ENCODE measurements around the gene CRB1. TPM values are rescaled to one million over a fixed set of nuclear protein-coding genes. Genes with fewer than 3 reads are reported as not detected.
"Not testable (repeated sequence)": the region's sequence is repeated elsewhere in the genome, so short reads cannot be mapped to it uniquely, and the experiment has no call there.

CRB1 gene
- total RNA-seq, 1 donor from 2014 or later: 0.70 TPM

DNA sequence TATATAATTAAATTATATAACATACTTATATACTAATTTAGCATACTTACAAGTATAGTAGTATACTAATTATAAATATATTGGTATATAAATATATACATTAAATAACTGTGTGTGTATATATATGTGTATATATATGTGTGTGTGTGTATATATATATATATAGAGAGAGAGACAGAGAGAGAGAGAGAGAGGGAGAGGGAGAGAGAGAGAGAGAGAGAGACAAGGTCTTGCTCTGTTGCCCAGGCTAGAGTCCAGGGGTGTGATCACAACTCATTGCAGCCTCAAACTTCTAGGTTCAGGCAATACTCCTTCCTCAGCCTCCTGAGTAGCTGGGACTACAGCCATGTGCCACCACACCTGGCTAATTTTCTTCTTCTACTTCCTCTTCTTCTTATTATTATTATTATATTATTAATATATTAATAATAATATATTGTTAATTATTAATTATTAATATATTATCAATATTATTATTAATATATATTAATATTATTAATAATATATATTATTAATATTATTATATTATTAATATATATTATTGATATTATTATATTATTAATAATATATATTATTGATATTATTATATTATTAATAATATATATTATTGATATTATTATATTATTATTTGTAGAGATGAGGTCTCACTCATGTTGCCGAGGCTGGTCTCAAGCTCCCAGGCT is 185.5 kb downstream of the CRB1 start:
- no peak for DNase-seq (ENCODE audit: low read depth)

DNA sequence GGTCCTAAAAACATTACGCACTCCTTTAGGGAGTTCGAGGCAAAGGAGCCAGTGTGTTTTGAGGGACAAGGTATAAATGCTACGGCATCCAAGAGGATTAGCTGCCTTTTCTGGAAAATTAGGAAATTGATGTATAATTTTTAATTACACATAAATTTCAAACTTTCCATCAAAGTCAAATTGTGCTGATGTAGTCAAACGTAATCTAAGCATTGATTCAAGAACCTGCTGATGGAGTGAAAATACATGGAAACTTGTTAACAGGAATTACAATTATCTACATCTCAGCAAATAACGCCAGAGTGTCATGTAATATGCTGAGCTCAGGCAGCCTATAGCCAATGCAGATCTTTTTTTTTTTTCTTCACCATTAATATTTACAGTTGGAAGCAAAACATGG is 194.5 kb downstream of the CRB1 start:
- no peak for DNase-seq (ENCODE audit: low read depth)

DNA sequence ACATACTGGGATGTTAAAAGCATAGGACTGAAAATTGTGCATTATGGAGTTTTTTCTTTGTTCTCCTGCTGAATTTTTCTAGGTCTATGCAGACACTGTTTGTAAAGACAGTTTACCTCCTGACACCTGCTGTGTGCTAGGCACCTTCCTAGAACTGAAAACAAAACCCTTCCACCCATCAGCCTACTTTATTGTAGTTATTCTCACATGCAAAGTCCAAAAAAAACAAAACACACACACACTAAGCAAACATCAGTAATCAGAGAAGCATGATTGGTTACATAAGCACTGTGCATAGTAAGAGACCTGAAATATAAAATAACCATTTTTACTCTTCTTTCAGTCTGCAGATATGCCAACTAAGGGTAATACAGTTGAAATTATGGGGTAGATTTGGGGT is 195.1 kb downstream of the CRB1 start:
- DNase-seq (ENCODE audit: low read depth): no peak

DNA sequence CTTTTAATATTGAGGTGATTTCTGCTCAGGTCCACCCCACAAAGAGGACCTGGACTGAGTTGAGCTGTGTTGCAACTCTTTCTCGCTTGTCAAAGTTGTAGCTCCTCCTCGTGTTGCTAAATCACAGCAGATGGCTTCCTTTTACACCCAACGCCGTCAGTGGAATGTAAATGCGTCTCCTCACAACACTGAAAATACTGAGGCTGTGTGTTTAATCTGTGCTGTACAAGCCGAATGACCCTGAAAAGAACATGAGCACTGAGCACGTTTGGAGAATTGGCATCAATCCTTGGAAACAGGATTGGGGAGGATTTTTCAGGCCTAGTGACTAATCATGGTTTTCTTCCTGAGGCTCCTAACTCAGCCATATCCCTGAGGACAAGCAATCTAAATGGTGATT is 196.0 kb downstream of the CRB1 start:
- peak; percentile 57 for DNase-seq (ENCODE audit: low read depth)

DNA sequence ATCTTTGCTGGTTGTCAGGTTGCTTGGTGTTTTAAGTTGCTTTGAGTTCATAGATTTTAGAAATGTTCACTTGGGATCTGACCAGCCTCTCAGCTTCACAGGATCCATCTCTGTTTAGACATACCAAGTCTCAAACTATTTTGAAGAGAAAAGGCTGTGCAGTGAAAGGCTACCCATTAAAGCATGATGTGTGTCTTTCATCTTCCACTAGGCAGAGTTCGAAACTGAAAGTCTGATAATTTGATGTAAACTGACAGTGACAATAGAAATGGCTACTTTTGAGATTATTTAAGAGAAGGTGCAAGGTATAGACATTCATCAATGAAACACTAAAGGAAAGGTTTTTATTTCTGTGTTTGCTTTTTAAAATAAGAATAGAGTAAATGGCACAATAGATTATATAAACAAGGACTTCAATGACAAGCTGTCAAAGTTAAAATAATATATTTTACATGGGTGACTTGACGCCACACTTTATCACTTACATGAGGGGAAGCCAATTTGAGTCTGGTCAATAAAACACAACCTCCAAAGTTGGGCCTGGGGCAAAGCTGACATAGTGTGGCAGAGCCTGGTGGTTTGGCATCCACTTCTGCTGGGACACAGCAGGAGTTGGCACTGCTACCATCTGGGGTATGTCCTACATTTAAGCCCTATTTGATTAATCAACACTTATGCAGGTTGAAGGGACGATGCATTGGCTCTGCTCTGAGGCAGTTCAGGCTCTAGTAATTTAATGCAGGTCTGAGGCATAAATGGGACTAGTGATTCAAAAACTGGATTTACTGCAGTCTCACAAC is 197.7 kb downstream of the CRB1 start:
- no peak for DNase-seq (ENCODE audit: low read depth)

DNA sequence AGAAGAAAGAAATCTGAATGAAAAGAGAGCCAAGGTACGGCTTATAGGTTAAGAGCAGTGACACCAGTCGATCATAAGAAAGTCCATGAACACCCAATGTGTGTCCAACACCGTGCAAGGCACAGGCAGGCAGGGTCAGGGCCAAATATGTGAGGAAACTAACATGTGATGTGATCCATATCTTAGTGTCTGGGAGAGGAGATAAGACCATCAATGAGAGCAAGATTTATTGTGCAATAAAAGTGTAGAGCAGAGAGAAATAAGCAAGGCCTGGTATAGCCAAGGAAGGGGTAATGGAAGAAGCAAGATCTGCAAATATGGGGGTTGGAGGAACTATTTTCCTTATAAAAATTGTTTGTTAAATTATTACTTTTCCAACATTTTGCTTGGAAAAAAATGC is 198.8 kb downstream of the CRB1 start:
- DNase-seq (ENCODE audit: low read depth): no peak

DNA sequence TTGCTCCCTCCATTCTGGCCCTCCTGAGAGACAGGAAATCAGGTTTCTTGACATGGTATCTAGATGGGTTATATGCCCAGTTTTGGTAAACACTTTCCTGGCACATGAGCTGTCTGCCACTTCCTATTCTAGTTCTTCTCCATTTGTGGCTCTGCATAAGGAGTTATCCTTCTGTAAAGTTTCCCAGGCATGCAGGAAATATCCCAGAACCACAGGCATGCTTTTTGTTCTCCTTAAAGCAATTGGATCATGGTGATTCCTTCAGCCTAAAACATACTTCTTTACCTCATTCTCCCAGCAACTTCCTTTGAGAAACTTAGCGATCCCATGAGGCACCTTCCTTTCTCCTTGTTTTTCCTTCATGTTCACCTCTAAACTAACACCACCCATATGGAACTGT is 199.8 kb downstream of the CRB1 start:
- DNase-seq (ENCODE audit: low read depth): peak; percentile 18

DNA sequence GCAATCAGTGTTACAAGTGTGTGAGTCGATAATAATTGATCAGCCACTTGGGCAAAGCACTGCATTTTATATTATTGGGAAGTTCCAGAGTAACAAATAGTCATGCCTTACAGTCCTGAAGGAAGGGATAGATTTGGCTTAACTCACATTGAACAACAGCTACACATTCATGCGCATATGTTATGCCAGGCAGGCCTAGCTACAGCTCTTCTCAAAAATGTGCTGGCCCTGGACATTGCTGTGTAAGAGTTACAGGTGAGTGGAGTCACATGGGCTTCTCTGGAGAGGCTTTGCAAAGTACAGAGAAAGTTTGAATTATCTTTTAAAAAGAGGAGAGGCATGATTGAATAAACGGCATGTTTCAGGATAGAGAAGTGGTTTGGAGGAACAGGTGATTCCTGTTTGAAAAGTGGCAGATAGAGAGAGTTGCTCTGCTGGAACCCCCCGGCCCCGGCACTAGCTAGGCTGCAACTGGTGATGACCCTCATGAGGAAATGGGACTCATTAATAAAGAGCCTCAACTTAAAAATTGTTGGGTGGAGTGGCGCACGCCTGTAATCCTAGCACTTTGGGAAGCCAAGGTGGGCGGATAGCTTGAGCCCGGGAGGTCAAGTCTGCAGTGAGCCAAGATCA is 200.6 kb downstream of the CRB1 start:
- no peak for DNase-seq (ENCODE audit: low read depth)

DNA sequence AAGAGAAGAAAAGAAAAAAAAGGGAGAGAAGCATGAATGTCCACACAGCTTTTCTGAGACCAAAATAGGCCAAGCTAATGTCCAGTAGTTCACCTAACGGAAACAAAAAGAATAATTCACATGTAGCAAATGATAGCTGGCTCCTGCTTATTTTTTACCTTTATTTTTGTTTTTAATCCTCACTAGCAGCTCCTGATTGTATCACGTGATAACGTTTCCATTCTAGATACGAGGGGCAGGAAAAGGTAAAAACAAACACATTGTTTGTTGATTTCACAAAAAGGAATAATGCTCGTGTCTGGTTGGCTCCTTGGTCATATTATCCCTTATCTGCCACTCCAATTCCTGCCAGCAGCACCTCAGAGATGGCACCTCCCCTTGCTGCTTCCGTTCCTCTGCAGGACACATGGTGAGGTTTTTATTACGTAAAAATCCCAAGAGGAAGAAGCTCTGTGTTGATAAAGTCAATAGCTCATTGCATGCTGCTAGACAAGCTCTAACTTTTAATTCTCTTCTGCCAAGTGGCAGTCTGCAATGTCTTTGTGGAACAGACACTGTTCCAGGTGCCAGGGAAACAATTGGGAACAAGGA is 201.7 kb downstream of the CRB1 start:
- DNase-seq (ENCODE audit: low read depth): no peak

DNA sequence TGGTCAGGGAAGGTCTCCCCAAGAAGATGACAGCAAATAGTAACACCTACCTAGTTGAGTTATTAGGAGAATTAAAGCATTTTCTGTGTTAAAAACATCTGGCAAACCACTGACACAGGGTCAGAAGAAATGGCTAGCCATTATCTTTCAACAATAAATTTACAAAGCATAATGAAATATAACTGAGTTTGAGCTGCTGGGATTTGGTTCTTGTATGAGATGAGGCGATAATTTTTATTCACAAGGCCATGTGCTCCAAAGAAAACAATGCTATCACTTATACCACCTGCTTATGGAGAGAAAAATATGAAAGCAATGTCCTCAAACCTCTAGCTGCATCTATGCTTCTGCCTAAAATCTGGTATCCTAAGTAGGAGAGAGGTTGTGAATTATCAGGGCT is 202.3 kb downstream of the CRB1 start:
- no peak for DNase-seq (ENCODE audit: low read depth)

DNA sequence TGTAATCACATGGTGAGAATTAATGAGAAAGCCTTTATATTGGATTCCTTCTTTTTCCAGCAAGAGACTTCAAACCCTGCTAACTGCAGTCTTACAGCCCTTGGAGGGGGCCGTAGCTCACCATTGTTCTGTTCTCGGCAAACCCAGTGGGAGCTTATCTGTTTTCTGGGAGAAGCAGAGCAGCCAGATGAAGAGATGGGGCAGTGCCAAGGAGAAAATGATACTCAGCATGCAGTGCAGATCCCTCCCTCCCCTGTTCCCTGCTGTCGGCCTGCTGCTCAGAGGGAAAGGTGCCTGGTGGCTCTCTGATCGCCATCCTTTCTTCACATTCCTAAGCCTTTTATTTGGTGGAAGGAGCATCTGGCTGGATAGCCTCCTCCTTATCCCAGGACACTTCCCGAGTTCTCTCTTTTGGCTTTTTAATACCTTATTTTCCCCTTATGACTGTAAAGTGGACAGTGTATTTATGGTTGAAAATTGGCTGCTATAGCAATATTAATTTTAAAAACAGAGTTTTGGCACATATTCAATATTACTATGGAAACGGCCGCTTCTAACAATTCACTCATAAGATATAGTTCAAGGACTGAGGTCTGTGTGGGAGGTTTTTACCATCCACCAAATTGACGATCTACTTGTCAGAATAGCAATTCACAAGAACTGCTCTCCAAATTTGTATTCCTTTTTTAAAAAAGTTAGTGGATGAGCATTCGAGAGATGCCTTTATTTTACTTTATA is 203.4 kb downstream of the CRB1 start:
- peak; percentile 20 for DNase-seq (ENCODE audit: low read depth)

DNA sequence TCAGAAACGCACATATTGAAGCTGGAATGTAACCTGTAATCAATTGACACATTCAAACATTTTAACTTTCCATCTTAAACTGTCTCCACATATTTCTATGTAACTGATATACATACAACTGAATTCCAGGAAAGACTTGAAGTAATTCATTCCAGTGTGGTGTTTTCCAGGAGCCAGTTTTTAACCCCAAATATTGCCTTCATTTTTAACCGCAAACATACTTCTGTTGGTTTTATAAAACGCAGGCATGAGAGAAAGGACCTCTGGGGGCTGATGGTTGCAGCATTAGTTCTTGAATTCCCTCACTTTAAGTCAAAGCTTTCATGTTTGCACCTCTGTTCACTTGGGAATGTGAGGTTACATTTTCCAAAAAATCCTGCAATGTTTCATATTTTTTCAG is 204.1 kb downstream of the CRB1 start:
- DNase-seq (ENCODE audit: low read depth): no peak

DNA sequence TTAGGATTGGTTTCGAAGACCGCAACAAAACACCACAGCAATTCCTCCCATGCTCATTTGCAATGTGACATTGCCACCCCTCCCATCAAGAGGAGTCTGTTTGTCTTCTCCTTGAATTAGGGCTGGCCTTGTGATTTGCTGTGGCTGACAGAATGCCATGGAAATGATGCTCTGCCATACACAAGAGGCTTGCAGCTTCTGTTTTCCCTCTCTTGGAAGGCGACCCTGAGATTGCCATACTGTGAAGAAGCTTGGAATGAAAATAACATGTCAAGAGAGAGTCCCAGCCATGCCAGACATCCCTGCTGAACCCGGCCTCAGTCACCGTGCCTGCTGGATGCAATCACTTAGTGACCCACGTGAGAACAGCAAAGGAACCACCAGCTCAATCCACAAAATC is 212.4 kb downstream of the CRB1 start:
- DNase-seq (ENCODE audit: low read depth): no peak

DNA sequence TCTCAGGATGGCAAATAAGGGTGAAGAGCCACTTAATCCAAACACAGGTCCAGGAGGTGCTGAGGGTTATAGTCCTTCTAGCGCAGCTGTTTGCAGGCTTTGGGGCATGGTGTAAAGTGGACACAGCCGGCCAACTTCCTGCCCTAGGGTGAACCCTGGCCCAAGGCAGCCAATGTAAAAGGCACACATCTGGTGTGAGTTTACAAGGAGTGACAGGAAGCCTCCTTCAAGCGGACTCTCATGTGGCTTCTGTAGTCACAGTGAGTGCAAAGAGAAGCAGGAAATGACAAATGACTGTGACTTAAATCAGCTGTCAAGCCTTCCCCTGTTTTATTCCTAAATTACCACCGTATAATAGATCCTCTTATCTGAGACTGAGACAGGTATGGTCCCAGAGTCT is 213.0 kb downstream of the CRB1 start:
- DNase-seq (ENCODE audit: low read depth): peak; percentile 29

DNA sequence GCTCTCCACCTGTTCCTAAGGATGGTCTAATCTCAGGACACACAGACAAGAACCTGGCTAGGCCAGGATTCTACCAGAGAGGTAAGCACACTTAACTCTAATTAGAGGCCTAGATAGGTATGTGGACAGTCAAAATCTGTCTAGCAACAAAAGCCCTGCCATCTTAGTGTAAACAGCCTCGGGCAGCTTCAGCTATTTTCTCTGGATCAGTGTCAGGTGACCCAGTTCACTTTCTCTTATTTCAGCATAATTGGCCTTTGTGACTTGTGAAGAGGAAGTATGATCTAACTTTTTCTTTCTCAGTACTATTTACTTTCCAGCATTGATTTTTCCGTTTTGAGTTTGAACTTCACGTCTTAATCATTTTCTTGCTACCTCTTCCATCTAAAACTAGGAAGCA is 217.7 kb downstream of the CRB1 start:
- DNase-seq (ENCODE audit: low read depth): no peak

DNA sequence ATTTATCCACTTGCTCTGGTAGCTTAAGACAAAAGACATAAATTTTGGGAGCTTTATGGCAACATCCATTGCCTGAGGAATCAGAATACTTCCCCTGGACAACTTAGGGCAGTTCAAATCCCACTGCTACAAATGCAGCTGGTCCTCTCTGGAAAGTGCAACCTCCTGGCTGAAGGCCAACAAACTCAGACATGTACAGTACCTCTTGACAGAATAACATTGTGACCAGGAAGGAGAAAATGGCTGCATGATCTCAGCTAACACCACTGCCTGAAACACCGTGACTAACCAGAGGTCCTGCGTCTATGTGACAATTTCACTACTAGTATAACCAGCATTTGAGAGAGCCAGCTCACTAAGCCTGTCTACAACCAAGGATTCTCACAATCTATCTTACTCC is 218.9 kb downstream of the CRB1 start:
- DNase-seq (ENCODE audit: low read depth): peak; percentile 47

DNA sequence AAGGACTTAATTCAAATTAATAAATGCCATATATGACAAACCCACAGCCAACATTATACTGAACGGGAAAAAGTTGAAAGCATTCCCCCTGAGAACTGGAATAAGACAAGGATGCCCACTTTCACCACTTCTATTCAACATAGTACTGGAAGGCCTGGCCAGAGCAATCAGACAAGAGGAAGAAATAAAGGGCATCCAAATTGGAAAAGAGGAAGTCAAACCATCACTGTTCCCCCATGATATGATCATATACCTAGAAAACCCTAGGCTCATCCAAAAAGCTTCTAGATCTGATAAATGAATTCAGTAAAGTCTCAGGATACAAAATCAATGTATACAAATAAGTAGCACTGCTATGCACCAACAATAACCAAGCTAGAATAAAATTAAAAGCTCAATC is 223.5 kb downstream of the CRB1 start:
- DNase-seq (ENCODE audit: low read depth): not testable (repeated sequence)

DNA sequence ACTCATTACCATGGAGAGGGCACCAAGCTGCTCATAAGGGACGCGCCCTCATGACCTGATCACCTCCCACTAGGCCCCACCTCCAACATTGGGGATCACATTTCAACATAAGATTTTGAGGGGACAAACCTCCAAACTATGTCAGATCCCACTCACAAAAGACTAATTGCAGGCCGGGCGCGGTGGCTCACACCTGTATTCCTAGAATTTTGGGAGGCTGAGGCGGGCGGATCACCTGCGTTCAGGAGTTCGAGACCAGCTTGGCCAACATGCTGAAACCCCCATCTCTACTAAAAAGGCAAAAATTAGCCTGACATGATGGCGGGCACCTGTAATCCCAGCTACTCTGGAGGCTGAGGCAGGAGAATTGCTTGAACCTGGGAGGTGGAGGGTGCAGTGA is 228.7 kb downstream of the CRB1 start:
- DNase-seq (ENCODE audit: low read depth): no peak

DNA sequence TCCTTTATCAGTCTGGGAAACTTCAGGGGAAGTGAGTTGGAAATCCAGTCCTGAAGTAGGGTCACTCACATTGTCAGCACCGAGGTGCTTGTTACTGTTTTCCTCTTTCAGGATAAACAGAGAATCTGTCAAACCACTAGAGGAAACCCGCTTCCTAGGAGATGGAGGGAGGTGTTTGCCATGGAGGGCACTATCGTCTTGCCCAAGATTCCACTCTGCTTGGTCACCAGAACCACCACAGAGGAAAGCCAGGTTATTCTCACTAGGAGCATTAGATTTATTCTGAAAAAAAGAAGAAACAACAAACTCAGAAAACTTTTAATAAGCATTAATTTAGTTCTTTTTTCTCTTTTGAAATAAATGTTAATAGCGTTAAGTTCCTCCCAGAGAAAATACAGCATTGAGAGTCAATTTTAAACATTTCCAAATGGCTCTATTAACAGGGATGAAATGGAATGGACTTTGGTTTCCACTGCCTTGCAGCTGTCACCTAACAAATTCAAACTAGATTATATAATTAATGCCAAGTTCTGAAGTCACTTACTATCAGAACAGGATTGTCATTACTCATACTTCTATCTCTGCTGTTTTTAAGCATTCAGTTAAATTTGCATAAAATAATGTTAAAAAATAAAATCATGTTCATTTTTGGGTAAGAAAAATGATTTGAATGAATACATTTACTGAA is 242.8 kb downstream of the CRB1 start:
- DNase-seq (ENCODE audit: low read depth): peak; percentile 79

DNA sequence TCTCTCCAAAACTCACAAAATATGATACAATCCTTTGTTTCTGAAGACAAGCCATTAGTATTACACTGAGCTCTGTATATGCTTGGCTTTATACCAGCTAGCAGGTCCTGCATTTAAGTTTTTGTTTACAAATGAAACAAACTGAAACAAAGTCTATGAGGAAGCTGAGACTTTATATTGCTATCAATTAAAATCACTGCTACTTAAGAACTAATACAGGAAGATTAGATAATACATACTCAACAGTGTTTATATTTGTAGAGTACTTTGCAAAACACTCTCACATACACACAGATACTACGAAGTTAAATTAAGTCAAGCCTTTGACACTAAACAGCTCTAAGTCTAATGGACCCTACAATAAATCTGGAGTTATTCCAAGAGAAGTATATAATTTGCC is 247.4 kb downstream of the CRB1 start:
- DNase-seq (ENCODE audit: low read depth): no peak

Data from myocyte (in vitro differentiated cells).